HG03095 (cell line): Measurements from ENCODE around the gene ABCA8.

Experiments used
- ATAC-seq: cut with Tn5 transposase; IDR thresholded peaks from one replicate; pipeline ENCODE4 v1.9.1; 2021; ENCODE audit warnings: moderate library complexity; ENCODE audit not compliant: unreplicated experiment

ABCA8 gene

DNA sequence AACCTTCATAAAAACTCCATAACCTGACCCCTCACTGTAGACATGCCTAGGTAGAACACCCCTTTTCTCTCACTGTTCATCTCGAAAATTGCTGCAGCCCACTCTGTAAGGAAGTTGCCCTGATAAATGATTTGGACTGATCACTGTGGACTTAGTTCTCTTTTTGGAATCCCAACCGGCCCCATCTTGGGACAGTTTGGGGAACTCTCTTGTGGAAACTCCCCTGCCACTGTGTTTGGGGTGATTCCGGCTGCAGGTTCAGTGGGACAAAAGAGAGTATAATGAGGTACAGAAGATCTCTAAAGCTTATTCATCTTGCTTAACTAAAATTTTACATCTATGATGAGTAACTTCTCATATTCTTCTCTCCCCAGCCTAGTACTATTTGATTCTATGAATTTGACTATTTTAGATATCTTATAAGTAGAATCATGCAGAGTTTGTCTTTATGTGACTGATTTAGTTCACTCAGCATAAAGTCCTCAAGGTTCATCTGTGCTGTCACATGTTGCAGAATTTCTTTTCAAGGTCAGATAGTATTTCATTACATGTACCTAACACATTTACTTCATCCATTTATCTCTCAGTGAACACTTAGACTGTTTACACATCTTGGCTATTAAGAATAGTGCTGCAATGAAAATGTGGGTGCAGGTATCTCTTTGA is 84.9 kb downstream of the ABCA8 start:
- ATAC-seq: no peak

DNA sequence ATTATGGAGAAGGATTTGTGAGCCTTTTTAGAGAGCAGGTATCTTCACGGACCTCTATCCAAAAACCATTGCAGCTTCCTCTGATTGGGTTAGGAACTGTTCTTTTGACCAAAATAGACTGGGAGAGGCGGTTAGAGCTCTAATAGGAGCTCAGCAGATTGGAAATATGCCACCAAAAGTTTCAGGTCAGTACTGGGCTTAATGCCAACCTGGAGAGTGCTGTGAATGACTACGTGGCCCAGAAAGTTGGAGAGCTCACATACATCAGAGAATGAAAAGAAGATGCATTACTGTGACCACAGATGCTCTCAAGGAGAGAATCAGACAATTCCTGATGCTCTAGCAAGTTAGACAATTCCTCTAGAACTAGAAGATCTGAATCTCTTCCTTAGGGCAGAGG is 86.5 kb downstream of the ABCA8 start:
- no peak for ATAC-seq

DNA sequence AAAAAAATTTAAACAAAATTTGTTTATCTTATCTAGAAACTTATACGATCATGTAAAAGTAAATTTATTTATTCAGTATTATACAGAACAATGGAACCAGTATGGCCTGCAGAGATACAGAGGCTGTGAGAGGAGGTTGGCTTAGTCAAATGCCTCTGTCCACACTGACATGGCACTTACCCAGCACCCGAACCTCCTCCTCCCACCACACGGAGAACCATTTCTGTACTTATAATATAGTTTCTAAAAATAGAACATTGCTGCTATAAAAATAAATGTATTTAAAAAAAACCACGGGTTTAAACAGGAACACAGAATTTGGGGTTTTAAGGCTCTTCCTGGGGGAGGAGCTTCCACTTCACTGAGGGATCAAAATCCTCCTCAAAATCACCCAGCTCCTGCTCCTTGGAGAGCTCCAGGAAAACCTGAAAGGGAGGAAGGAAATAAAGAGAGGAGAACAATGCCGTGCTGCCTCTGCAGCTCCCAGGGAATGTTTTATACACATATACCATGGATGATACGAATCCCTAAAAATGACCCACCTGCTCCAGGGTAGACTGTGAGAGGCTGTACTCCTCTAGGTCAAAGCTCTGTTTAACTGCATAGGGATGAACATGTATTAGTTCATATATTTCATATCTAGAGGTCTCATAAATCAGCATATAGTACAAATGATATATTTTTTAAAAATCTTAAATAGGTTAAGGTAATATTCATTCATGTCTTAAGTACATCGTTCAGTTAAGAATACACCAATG is 87.3 kb downstream of the ABCA8 start:
- ATAC-seq: no peak

- ATAC-seq: no peak
Measured at GRCh38 chr17:68865584-68865983, 89.6 kb downstream of the ABCA8 start.

- ATAC-seq: no peak
Measured at GRCh38 chr17:68863091-68863652, 92.0 kb downstream of the ABCA8 start.

DNA sequence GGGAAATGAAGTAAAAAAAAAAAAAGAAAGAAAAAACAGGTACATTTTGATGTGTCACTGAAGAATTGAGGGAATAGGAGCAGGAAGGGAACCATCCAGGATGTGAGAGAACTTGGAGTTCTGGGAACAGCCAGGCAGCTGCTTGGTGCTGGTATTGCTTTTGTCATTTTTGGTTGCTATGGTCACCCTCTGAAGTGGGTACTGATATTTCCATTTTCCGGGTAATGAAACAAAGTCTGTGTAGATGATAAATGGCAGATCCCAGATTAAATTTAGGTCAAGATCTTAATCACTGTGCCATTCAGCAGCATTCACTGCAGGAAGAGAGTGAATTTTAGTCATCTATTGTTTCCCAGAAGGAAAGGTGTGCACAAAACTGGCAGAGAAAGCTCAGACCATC is 93.6 kb downstream of the ABCA8 start:
- no peak for ATAC-seq

GRCh38 chr17:68860941-68861340 is 94.3 kb downstream of the ABCA8 start:
- ATAC-seq: no peak

GRCh38 chr17:68854452-68854851 is 100.7 kb downstream of the ABCA8 start:
- no peak for ATAC-seq

- no peak for ATAC-seq
Measured at GRCh38 chr17:68853439-68853838, 101.8 kb downstream of the ABCA8 start.

DNA sequence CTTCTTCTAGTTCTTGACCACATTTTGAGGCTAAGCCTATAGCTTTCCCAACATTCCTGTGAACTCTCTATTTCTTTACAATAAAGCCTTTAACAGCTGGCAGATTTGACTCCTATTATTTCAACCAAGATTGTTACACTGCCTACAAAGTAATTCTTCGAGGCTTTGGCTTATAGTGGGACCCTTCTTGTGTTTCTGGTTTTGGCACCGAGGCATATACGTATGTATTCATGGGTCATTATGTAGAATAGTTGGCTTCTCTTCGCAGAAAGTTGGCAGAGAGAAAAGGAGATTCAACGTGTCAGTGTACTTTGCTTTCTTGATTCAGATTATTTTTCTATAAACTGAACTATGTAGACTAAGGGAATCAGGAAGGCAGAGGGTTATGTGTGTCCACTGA is 102.2 kb downstream of the ABCA8 start:
- no peak for ATAC-seq

DNA sequence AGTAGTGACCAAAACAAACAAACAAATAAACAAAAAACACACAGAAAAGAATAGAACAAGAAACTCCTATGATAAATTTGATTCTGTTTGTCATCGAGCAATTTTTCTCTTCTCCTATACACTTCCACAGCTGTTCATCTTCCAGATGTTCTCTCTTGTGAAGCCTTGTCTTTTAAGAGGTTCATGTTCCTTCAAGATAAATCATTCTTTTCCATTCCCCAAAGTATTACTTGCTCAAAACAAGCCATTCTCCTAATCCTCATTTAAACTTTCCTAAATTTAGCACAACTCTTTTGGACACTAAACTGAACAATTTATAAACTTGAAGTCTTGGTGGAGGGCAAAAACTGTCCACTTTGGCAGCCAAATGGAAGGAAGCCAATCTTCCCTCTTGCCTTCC is 103.3 kb downstream of the ABCA8 start:
- ATAC-seq: no peak

DNA sequence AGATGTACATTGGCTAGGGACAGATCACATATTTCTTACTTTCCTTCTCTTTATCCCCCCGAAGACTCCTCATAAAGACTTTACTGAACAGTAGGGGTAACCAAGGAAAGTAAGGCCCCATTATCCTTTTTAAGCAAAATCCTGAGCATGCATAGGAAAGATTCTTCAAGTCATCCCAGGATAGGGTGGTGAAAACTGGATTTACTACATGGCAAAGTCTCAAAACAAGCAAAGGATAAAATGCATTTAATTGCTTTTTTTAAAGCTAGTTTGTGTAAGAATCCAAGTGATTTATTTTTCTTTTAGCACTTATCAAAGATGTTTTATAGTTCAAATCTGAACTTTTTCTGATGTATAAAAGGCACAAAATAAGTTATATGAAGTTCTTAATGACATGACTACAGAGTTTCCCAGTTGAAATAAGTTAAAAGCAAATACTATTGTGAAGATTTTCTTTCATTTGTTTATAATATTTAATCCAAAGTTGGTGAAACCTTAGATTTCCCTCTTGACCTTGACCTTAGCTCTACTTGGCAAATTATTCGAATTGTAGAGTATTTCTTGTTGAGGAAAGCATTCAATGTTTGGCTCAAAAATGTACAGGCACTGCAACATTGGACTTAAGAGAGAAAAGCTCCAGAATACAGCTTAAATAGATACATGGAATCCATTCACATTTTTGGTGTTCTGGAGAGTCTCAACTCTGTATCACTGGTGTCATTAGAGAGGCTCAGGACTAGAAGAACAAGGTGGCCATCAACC is 104.3 kb downstream of the ABCA8 start:
- ATAC-seq: no peak

DNA sequence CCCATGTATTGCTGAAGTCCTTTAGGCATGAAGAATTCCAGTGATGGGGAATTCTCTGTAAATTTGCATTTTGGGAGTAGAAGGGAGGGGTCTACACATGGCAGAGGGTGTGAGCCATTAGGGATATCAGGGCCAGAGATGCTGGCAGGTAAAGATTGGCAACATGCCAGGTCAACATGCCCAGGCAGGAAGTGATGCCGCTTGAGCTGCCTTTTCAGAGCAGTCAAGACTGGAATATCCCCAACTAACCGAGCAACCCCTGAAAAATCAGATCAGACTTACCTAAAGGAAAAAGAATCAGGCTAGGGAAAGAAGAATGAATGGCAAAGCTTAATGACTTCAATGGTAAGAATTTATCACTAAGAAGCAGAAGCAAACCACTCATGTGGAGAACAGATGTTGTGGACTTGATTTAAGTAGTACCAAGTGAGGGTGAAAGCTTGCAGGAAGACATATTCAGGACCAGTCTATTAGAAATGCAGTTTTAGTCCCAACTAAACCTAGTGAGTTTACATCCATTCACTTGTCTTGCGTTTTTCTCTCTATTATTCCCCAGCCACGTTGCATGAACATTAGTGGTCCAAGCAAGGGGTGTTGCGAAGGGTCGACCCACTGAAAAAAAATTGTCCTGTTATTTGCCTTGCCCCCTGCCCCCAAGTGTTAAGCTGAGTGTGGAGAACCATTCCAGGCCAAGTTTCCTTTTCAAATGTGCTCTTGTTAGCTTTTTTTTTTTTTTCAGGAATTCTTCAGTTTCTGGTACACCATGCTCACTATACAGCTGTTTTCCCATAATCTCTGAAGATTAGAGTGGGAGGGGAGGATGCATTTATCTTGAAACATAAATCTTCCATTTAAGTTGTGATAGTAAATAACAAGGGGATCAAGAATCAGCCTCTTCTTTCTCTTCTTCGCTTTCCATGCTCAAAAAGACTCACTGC is 105.2 kb downstream of the ABCA8 start:
- ATAC-seq: no peak

DNA sequence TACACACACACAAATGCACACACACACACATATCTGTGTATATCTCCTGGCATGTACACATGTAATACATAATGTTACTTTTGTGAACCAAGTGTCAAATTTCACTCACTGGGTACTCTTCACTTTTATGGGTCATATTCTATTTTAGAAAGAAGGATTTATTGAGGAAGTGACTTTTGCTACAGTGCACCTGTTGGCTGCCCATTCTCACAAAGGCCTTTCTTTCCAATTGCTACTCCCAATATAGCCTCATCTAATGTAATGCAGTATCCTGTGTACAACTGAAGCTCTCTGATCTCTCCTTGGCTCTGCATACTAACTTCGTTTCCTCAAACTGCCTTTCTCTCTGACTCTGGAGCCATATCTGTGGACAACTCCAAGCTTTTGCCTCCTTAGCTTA is 107.5 kb downstream of the ABCA8 start:
- no peak for ATAC-seq

DNA sequence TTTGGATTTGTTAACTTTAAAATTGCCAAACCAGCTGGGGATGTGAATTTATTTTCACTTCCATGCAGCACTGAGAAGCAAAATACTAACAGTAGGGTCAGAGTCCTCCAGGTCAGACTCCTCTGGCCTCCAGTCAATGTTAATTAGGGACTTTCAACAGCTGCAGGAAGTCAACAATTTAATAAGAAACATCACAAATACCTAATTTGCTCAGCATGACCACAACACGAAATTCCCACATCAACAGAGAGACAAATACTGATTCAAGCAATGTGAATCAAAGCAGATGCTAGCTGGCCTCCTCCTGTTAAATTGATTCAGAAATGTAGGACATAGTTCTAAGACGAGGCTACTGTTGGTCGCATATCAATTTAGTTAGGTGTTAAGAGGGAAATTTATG is 111.7 kb downstream of the ABCA8 start:
- ATAC-seq: no peak

- ATAC-seq: no peak
Measured at GRCh38 chr17:68840073-68840472, 115.1 kb downstream of the ABCA8 start.

GRCh38 chr17:68835071-68835470 is 120.1 kb downstream of the ABCA8 start:
- no peak for ATAC-seq

- ATAC-seq: no peak
Measured at GRCh38 chr17:68834328-68834836, 120.8 kb downstream of the ABCA8 start.

GRCh38 chr17:68832109-68832802 is 122.9 kb downstream of the ABCA8 start:
- ATAC-seq: no peak

DNA sequence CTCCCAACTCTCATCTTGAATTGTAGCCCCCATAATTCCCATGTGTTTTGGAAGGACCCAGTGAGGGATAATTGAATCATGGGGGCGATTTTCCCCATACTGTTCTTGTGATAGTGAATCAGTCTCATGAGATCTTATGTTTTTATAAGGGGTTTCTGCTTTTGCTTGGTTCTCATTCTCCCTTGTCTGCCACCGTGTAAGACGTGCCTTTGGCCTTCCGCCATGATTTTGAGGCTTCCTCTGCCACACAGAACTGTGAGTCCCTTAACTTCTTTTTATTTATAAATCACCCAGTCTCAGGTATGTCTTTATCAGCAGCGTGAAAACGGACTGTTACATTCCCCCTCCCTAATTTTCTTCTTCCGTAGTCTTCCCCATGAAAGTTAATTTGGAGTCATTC is 124.0 kb downstream of the ABCA8 start:
- ATAC-seq: no peak
